B cell (primary cell): ENCODE measurements around the gene TEX52. TPM values are rescaled to one million over a fixed set of nuclear protein-coding genes. Genes with fewer than 3 reads are reported as not detected.

ENCODE experiments used
- ATAC-seq: fragments of 200-7000 bp; cut with Tn5 transposase; one replicate; pipeline ENCODE4 v1.10.0; 2021; ENCODE audit warnings: low read depth, mild to moderate bottlenecking, moderate number of reproducible peaks, moderate library complexity
- CTCF ChIA-PET: fragments of 350-600 bp; sonication (Branson Sonifier 250); formaldehyde crosslinking; loops from one replicate; lab custom pipeline; 2021; ENCODE audit warnings: antibody characterized with exemption, inconsistent platforms; lab: Charles Lee
- POLR2A ChIA-PET: fragments of 350-600 bp; sonication (Branson Sonifier 250); formaldehyde crosslinking; loops from one replicate; lab custom pipeline; 2021; ENCODE audit warnings: antibody characterized with exemption; lab: Charles Lee
- DNase-seq: peaks from one replicate; pipeline ENCODE4 v3.0.0; 2013
- H2AFZ ChIP-seq: 2 replicates; pipeline ENCODE4 v1.6.1; 2012; ENCODE audit warnings: mild to moderate bottlenecking, low read depth, low read length; ENCODE audit not compliant: insufficient read depth, poor library complexity, severe bottlenecking
- H3K27ac ChIP-seq, 2 donors: 1 replicate in 1 of 2; 2 replicates in 1 of 2; pipeline ENCODE4 v1.5.1; 2012 to 2013; ENCODE audit warnings: low read length in 2 of 2, mild to moderate bottlenecking in 2 of 2, moderate library complexity in 1 of 2
- H3K27me3 ChIP-seq, 4 experiments: fragments of 200-600 bp in 1 of 4; sonication (generic) in 1 of 4; replicated peaks in 1 of 4; 1 replicate in 2 of 4; 2 replicates in 2 of 4; pipeline versions ENCODE4 v1.6.1 to v1.7.0; 2013 to 2016; ENCODE audit warnings: low read length in 3 of 4, mild to moderate bottlenecking in 2 of 4, mixed read lengths in 1 of 4, moderate library complexity in 1 of 4; ENCODE audit not compliant: insufficient read depth in 4 of 4, control insufficient read depth in 3 of 4; ENCODE audit errors: control extremely low read depth in 1 of 4
- H3K36me3 ChIP-seq, 2 experiments: replicated peaks in 1 of 2; 1 replicate in 1 of 2; 2 replicates in 1 of 2; pipeline versions ENCODE4 v1.6.1 to v1.7.1; 2013; ENCODE audit warnings: low read length in 1 of 2; ENCODE audit not compliant: insufficient read depth in 2 of 2, control insufficient read depth in 1 of 2; ENCODE audit errors: control extremely low read depth in 1 of 2, extremely low read depth in 1 of 2
- H3K4me1 ChIP-seq, 2 donors: fragments of 200-600 bp in 1 of 2; sonication (generic) in 1 of 2; 1 replicate in 1 of 2; 2 replicates in 1 of 2; pipeline versions ENCODE4 v1.5.1 to v1.6.1; 2013 to 2017; ENCODE audit warnings: low read length in 2 of 2; ENCODE audit not compliant: control insufficient read depth in 2 of 2, insufficient read depth in 2 of 2
- H3K4me2 ChIP-seq: replicated peaks from 2 replicates; pipeline ENCODE3; 2012; ENCODE audit warnings: mild to moderate bottlenecking, low read depth, low read length; ENCODE audit not compliant: poor library complexity, severe bottlenecking
- H3K4me3 ChIP-seq, 5 experiments: fragments of 200-600 bp in 1 of 5; sonication (generic) in 1 of 5; 1 replicate in 3 of 5; 2 replicates in 2 of 5; pipeline versions ENCODE4 v1.5.1 to v1.7.0; 2011 to 2016; ENCODE audit warnings: low read length in 4 of 5, mild to moderate bottlenecking in 4 of 5, low read depth in 2 of 5, control low read depth in 1 of 5, moderate library complexity in 1 of 5; ENCODE audit not compliant: insufficient read depth in 1 of 5; ENCODE audit errors: control extremely low read depth in 1 of 5, extremely low read depth in 1 of 5
- H3K79me2 ChIP-seq: fragments of 200-600 bp; sonication (generic); one replicate; pipeline ENCODE4 v1.6.0; 2016; ENCODE audit warnings: low read length; ENCODE audit not compliant: control insufficient read depth, insufficient read depth
- H3K9ac ChIP-seq: fragments of 200-600 bp; sonication (generic); 2 replicates; pipeline ENCODE4 v1.6.1; 2017; ENCODE audit warnings: mild to moderate bottlenecking, low read length, moderate library complexity
- H3K9me3 ChIP-seq, 3 donors: one replicate each; pipeline versions ENCODE4 v1.6.1 to v1.7.1; 2013; ENCODE audit warnings: low read length in 2 of 3; ENCODE audit not compliant: control insufficient read depth in 2 of 3, insufficient read depth in 1 of 3; ENCODE audit errors: control extremely low read depth in 1 of 3
- H4K20me1 ChIP-seq: 2 replicates; pipeline ENCODE4 v1.6.0; 2012; ENCODE audit warnings: mild to moderate bottlenecking, low read length; ENCODE audit not compliant: insufficient read depth, control insufficient read depth, poor library complexity, severe bottlenecking
- H3K27ac Mint-ChIP-seq: one replicate; pipeline ENCODE4 v1.8.0; 2021; ENCODE audit warnings: mixed read lengths
- H3K27me3 Mint-ChIP-seq: one replicate; pipeline ENCODE4 v1.8.0; 2021; ENCODE audit warnings: mixed read lengths
- H3K4me1 Mint-ChIP-seq: one replicate; pipeline ENCODE4 v1.8.0; 2021; ENCODE audit warnings: mixed read lengths
- H3K4me3 Mint-ChIP-seq: one replicate; pipeline ENCODE4 v1.8.0; 2021; ENCODE audit warnings: mixed read lengths
- H3K9me3 Mint-ChIP-seq: one replicate; pipeline ENCODE4 v1.8.0; 2022; ENCODE audit warnings: mixed read lengths; ENCODE audit not compliant: insufficient read depth
- CTCF ChIP-seq: fragments of 200-600 bp; IDR thresholded peaks from one replicate; pipeline ENCODE4 v1.8.0; 2022; ENCODE audit warnings: antibody characterized with exemption, mild to moderate bottlenecking
- EZH2 ChIP-seq: IDR thresholded peaks from 2 replicates; pipeline ENCODE4 v1.6.1; 2012; ENCODE audit warnings: borderline replicate concordance, low read depth, mild to moderate bottlenecking, moderate library complexity, low read length; ENCODE audit not compliant: insufficient read depth, poor library complexity, severe bottlenecking
- WGBS: methylation state at CpG from one replicate; pipeline ENCODE4 v1.1.5; 2013; ENCODE audit warnings: missing lambda C conversion rate; ENCODE audit not compliant: insufficient coverage; 5-methylcytosine and 5-hydroxymethylcytosine counted together
- intact Hi-C: fragments of 100-400 bp; cut with micrococcal nuclease; formaldehyde crosslinking; loops from one replicate; pipeline ENCODE4 v1.10.0; 2022
- polyA plus RNA-seq: library from polyadenylated mRNA; depleted of rRNA; stranded (reverse); fragments of >200 nt; gene quantifications from 2 replicates; pipeline ENCODE4 v1.2.3, GENCODE V29; 2012
- total RNA-seq, 2 donors: library from RNA; stranded (reverse); fragments of 120-200 nt in 1 of 2; gene quantifications; 1 replicate in 1 of 2; 2 replicates in 1 of 2; pipeline versions ENCODE4 v1.2.3 to v1.2.4, GENCODE V29; 2013 to 2022

Gene TEX52
- total and polyA plus RNA-seq, 2 donors (not counting 1 experiment from before 2014, with no cell fraction given) = not detected

GRCh38 chr12:2803635-2804392 lies 53.0 kb downstream of the TEX52 start:
- Histone ChIP-seq H2AFZ (no peak overlapping the region), H3K27me3 (no peaks in the 10 kb centered on the region), H3K9ac (no peak overlapping the region), H3K79me2 (peaks cover 4% of the 10 kb centered on the region), H3K4me1 (no peaks in the 10 kb centered on the region), H3K9me3 (no peaks in the 10 kb centered on the region), H4K20me1 (no peaks in the 10 kb centered on the region), H3K4me2 (no peak overlapping the region), H3K4me3 (no peak overlapping the region), H3K36me3 (peaks cover 2 to 57% of the 10 kb centered on the region in 2 experiments), H3K27ac (no peak overlapping the region)
- 53% methylated on average over 6 of the region's 7 CpGs for WGBS
- TF ChIP-seq EZH2 (no peak), CTCF (no peak)
- DNase-seq (no peak), ATAC-seq (no peak)
- ChIA-PET CTCF (no interaction called here), POLR2A (no interaction called here)
- no peak overlapping the region for H3K4me3 Mint-ChIP-seq
- H3K27me3 Mint-ChIP-seq = no peaks in the 10 kb centered on the region
- no peak overlapping the region for H3K27ac Mint-ChIP-seq
- no peaks in the 10 kb centered on the region for H3K4me1 Mint-ChIP-seq
- intact Hi-C loops = no loop called here
- no peaks in the 10 kb centered on the region for H3K9me3 Mint-ChIP-seq

GRCh38 chr12:2801044-2801783 lies 55.6 kb downstream of the TEX52 start:
- no peak for ATAC-seq
- WGBS = 96% methylated on average over 15 of the region's 16 CpGs
- Mint-ChIP-seq H3K27ac (no peak overlapping the region), H3K9me3 (no peaks in the 10 kb centered on the region), H3K4me1 (peaks cover 14% of the 10 kb centered on the region), H3K4me3 (no peak overlapping the region), H3K27me3 (no peaks in the 10 kb centered on the region)
- no peak overlapping the region for H3K4me2 ChIP-seq
- H3K4me3 ChIP-seq = no peak overlapping the region
- H3K79me2 ChIP-seq = peaks cover 21% of the 10 kb centered on the region
- TF ChIP-seq CTCF = no peak
- TF ChIP-seq EZH2 = no peak
- H3K9ac ChIP-seq = no peak overlapping the region
- peaks cover 17% of the 10 kb centered on the region for H4K20me1 ChIP-seq
- no peaks in the 10 kb centered on the region for H3K9me3 ChIP-seq
- no peak for DNase-seq
- H2AFZ ChIP-seq = no peak overlapping the region
- ChIA-PET POLR2A (no interaction called here), CTCF (no interaction called here)
- intact Hi-C loops = no loop called here
- peaks cover 10 to 12% of the 10 kb centered on the region in 2 donors for H3K4me1 ChIP-seq
- H3K36me3 ChIP-seq = peaks cover 2 to 73% of the 10 kb centered on the region in 2 experiments
- no peaks in the 10 kb centered on the region for H3K27me3 ChIP-seq
- H3K27ac ChIP-seq = no peak overlapping the region
